Stimulated activated memory B cell treated with anti-CD40 and anti-IgM and Interleukin-4, amounts not matched to agents 10 μg/mL and 1 μg/mL and 100 μg/mL, for 72 hours (primary cell): ENCODE results near the gene IKBKE.

ENCODE experiments used
- ATAC-seq: fragments of 150-1000 bp; cut with Tn5 transposase; 2 replicates; pipeline ENCODE4 v1.10.0; 2021
- H3K27ac Mint-ChIP-seq: one replicate; pipeline ENCODE4 v1.8.0; 2022; ENCODE audit warnings: mild to moderate bottlenecking, mixed read lengths
- H3K27me3 Mint-ChIP-seq: one replicate; pipeline ENCODE4 v1.8.0; 2022; ENCODE audit warnings: mixed read lengths
- H3K36me3 Mint-ChIP-seq: one replicate; pipeline ENCODE4 v1.8.0; 2022; ENCODE audit warnings: mixed read lengths
- H3K4me1 Mint-ChIP-seq: one replicate; pipeline ENCODE4 v1.8.0; 2022; ENCODE audit warnings: mixed read lengths
- H3K4me3 Mint-ChIP-seq: one replicate; pipeline ENCODE4 v1.8.0; 2022; ENCODE audit warnings: mild to moderate bottlenecking, moderate library complexity, mixed read lengths
- H3K9me3 Mint-ChIP-seq: one replicate; pipeline ENCODE4 v1.8.0; 2022; ENCODE audit warnings: mixed read lengths

The IKBKE gene

DNA sequence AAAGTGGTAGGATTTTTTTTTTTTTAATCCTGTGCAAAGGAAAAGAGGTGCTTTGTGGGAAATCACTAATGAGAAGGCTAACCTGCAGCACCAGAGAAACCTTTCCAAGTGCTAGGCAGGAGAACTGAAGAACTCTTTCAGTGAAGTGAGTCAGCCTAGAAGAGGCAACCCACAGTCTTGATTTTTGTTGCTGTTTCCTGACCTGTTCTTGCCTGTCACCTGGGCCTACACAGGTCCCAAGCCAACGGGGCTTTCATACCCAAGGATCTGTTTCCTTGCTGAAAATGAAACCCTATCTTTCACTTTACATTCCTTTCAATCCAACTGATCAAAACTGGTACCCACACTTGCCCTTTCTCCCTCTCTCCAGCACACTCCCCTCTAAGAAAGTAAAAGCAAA, 7.1 kb upstream of the IKBKE start:
- H3K27ac Mint-ChIP-seq: peak overlapping the region; percentile 40
- no peaks in the 10 kb centered on the region for H3K27me3 Mint-ChIP-seq
- ATAC-seq: no peak

GRCh38 chr1:206463911-206464310, 6.4 kb upstream of the IKBKE start:
- ATAC-seq: no peak
- Mint-ChIP-seq H3K4me1 (peaks cover 41% of the 10 kb centered on the region), H3K27me3 (no peaks in the 10 kb centered on the region), H3K27ac (peak overlapping the region; percentile 40), H3K36me3 (peaks cover 12% of the 10 kb centered on the region), H3K9me3 (no peaks in the 10 kb centered on the region), H3K4me3 (no peak overlapping the region)

More for the DNA sequence above, 7.1 kb upstream of the IKBKE start:
- Mint-ChIP-seq H3K36me3 (peaks cover 12% of the 10 kb centered on the region), H3K4me3 (no peak overlapping the region), H3K9me3 (no peaks in the 10 kb centered on the region), H3K4me1 (peaks cover 33% of the 10 kb centered on the region)

DNA sequence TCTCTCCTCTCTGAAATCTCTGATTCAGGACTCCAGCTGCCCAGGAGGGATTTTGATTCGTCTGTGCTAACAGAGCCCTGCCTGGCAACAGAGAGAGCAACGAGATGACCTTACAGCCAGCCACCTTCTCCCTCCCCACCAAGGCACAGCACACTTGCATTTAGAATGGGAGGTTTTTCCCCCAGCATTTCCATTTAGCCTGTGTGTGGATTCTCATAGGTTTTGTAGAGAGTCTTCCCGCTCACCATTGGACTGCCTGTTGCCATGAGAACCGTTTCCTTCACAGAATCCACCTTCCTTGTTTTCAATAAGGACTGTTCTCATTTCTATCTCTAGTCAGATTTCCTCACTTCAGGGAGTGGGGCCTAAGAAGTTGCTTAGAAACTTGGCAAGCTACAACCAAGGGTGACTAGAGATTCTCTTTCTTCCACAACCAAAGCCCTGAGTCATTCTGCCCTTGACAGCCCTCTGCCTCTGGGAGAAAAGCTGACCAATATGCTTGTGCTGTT, 5.8 kb upstream of the IKBKE start:
- H3K4me1 Mint-ChIP-seq: peaks cover 47% of the 10 kb centered on the region
- ATAC-seq: no peak
- peak overlapping the region; percentile 93 for H3K27ac Mint-ChIP-seq
- H3K36me3 Mint-ChIP-seq: peaks cover 12% of the 10 kb centered on the region
- H3K9me3 Mint-ChIP-seq: no peaks in the 10 kb centered on the region
- no peaks in the 10 kb centered on the region for H3K27me3 Mint-ChIP-seq
- no peak overlapping the region for H3K4me3 Mint-ChIP-seq

DNA sequence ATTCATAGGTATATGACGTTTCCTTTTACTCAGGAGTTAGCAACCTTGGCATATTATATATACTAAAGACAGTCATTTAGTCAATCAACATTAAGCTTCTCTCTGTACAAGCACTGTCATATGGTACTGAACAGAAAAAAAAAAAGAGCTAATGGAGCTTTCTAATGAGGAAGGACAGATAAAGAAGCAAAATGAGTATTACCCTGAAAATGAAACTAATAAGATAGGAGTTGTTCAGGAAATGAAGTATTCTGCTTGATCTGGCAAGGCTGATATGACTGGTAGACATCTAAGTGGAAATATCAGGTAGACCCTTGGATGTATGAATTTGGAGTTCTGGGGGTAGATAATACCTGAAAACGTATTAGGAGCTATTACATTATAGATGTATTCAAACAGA, 4.3 kb upstream of the IKBKE start:
- ATAC-seq: peak; percentile 56
- peaks cover 56% of the 10 kb centered on the region for H3K4me1 Mint-ChIP-seq
- peak overlapping the region; percentile 76 for H3K4me3 Mint-ChIP-seq
- H3K27me3 Mint-ChIP-seq: no peaks in the 10 kb centered on the region
- peaks cover 11% of the 10 kb centered on the region for H3K36me3 Mint-ChIP-seq
- peak overlapping the region; percentile 93 for H3K27ac Mint-ChIP-seq
- H3K9me3 Mint-ChIP-seq: no peaks in the 10 kb centered on the region

DNA sequence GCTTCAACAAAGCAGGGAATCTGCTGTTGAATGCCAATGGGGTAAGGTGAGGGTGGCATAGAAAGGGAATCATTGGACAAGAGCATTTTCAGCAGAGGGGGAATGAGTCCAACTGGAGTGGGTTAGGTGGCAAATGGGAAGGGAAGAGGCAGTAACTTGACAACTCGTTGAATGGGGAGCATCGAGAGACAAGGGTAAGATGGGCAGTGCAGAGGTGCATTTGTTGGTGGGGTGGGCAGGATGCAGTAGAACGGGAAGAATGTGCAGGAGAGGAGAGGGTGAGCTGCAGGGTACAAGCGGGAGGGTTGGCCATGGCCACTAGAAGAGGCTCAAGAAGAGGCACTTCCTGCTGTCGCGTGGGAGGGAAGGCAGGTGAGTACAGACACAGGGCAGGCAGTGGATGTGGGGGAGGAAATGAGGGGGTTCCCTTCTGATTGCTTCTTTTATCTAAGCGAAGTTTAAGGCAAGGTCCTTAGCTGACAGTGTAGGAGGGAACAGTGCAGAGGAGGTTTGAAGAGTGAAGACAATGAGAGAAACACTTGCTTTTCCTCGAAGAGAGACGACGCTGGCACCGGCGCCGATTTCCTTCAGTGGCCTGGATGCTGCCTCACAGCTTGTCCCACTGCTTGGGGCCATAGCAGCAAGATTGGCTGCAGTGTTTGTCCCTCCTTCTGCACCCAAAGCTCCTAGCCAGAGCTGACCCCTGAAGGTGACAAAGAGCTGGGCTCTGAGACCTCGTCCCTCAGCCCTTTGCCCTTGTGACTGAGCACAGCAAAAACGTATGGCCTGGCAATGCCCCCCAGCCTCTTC, 3.2 kb upstream of the IKBKE start:
- Mint-ChIP-seq H3K4me3 (peak overlapping the region; percentile 10), H3K9me3 (no peaks in the 10 kb centered on the region), H3K27me3 (no peaks in the 10 kb centered on the region), H3K4me1 (peaks cover 59% of the 10 kb centered on the region), H3K27ac (peak overlapping the region; percentile 93), H3K36me3 (no peaks in the 10 kb centered on the region)
- ATAC-seq: no peak

DNA sequence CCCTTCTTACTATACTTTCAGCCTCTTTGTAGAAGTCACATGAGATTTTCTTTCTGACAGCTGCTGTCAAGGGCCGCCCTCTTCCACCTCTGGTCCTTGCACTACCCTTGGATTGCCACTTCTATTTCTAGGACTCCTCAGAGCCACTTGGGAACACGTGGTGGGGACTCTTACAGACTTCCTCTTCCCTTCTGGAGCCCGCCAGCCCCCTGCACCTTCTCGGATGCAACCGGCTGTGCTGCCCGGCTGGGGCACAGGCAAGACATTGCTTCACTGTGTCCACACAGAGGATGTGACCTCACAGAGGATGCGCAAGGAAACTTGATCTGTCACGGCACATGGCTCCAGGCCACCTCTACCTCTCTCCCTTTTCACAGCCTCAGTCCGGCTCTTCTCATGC, 2.4 kb upstream of the IKBKE start:
- H3K4me3 Mint-ChIP-seq: peak overlapping the region; percentile 32
- no peak for ATAC-seq

DNA sequence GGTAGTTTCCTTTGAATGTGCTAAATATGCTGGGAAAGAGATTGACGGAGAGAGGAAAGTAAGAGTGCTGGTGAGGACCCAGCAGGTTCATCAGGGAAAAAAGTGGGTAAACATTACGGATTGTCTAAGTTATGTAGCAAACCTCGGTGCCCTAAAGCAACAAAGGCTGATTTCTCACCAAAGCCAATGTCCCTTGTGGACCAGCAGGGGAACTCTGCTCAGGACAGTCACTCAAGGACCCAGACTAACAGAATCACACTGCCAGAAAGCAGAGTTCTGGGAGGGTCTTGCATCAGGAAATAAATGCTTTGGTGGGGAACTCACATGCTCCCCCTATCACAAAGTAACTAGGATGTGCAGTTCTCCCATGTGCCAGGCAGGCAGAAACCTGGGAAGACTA, 1.7 kb upstream of the IKBKE start:
- H3K27me3 Mint-ChIP-seq: no peaks in the 10 kb centered on the region
- peak overlapping the region; percentile 93 for H3K27ac Mint-ChIP-seq
- no peak overlapping the region for H3K4me3 Mint-ChIP-seq
- H3K9me3 Mint-ChIP-seq: no peaks in the 10 kb centered on the region
- H3K36me3 Mint-ChIP-seq: peaks cover 6% of the 10 kb centered on the region
- no peak for ATAC-seq
- peaks cover 73% of the 10 kb centered on the region for H3K4me1 Mint-ChIP-seq

More for the DNA sequence above, 2.4 kb upstream of the IKBKE start:
- H3K9me3 Mint-ChIP-seq: no peaks in the 10 kb centered on the region
- peaks cover 66% of the 10 kb centered on the region for H3K4me1 Mint-ChIP-seq
- no peaks in the 10 kb centered on the region for H3K27me3 Mint-ChIP-seq
- no peaks in the 10 kb centered on the region for H3K36me3 Mint-ChIP-seq
- peak overlapping the region; percentile 93 for H3K27ac Mint-ChIP-seq

GRCh38 chr1:206469411-206469932, 804 bp upstream of the IKBKE start:
- Mint-ChIP-seq H3K4me3 (peak overlapping the region; percentile 93), H3K27ac (peak overlapping the region; percentile 93), H3K9me3 (no peaks in the 10 kb centered on the region), H3K27me3 (no peaks in the 10 kb centered on the region), H3K36me3 (peaks cover 11% of the 10 kb centered on the region), H3K4me1 (peaks cover 78% of the 10 kb centered on the region)
- no peak for ATAC-seq

DNA sequence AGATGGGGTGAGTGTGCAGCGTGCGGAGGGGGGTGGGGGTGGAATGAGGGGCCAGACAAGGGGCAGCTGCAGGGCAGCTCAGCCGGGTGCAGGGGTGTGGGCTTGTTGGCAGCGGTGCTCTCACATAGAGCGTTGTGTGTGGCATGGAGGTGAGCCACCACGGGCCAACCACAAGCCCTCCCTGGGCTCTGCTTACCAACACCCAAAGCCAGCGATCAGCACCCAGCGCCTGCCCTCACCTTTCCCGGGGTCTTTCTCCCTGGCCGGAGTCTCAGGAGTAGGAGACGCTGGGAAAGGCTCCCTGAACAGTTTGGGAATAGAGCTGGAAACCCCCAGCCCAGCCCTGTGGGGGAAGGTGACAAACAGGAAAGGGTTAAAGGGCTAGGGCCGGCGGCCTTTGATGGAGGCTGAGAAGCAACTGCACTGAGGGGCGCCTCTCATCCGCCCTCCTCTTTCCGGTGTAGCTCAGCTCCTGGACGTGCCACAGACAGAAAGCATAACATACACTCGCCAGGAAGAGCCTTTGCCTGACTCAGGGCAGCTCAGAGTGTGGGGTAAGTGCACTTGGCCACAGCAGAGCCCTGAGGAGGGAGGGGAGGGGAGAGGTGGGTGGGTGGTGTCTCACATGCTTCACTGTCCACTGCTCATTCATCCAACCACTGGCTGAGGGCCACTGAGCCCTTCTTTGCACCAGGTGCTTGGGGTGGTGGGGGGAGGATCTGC, 577 bp downstream of the IKBKE start:
- Mint-ChIP-seq H3K36me3 (peaks cover 21% of the 10 kb centered on the region), H3K9me3 (no peaks in the 10 kb centered on the region), H3K4me3 (peak overlapping the region; percentile 93), H3K4me1 (peaks cover 77% of the 10 kb centered on the region), H3K27ac (peak overlapping the region; percentile 93), H3K27me3 (no peaks in the 10 kb centered on the region)
- peak; percentile 79 for ATAC-seq

- peak; percentile 66 for ATAC-seq
- Mint-ChIP-seq H3K9me3 (no peaks in the 10 kb centered on the region), H3K27ac (peak overlapping the region; percentile 93), H3K4me1 (peaks cover 72% of the 10 kb centered on the region), H3K4me3 (peak overlapping the region; percentile 93), H3K27me3 (no peaks in the 10 kb centered on the region), H3K36me3 (peaks cover 27% of the 10 kb centered on the region)
Observed at GRCh38 chr1:206471415-206471801, 1.1 kb downstream of the IKBKE start.

GRCh38 chr1:206472024-206472423, 1.7 kb downstream of the IKBKE start:
- Mint-ChIP-seq H3K27ac (peak overlapping the region; percentile 93), H3K27me3 (no peaks in the 10 kb centered on the region), H3K4me1 (peaks cover 66% of the 10 kb centered on the region), H3K9me3 (no peaks in the 10 kb centered on the region), H3K36me3 (peaks cover 32% of the 10 kb centered on the region), H3K4me3 (peak overlapping the region; percentile 93)
- no peak for ATAC-seq

DNA sequence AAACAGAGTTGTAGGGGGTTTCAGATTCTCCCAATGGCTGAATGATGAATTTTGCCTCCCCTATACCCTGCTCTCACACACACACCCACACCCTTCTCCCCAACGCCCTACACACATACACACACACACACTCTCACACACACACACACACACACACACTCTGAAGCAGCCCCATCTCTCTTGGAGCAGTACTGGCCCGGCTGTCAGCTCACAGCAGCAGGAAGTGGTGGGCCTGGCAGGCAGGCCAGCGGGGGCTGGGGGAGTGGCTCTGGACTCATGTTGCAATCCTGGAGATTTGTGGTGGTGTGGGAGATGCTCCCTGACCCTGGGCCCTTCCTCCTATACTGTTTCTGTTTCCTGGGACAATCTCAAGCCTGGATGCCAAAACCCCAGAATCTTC, 2.2 kb downstream of the IKBKE start:
- no peaks in the 10 kb centered on the region for H3K9me3 Mint-ChIP-seq
- H3K27me3 Mint-ChIP-seq: no peaks in the 10 kb centered on the region
- peak overlapping the region; percentile 93 for H3K4me3 Mint-ChIP-seq
- peaks cover 36% of the 10 kb centered on the region for H3K36me3 Mint-ChIP-seq
- H3K4me1 Mint-ChIP-seq: peaks cover 61% of the 10 kb centered on the region
- no peak for ATAC-seq
- H3K27ac Mint-ChIP-seq: peak overlapping the region; percentile 93

- Mint-ChIP-seq H3K36me3 (peaks cover 39% of the 10 kb centered on the region), H3K9me3 (no peaks in the 10 kb centered on the region), H3K4me1 (peaks cover 57% of the 10 kb centered on the region), H3K27ac (peak overlapping the region; percentile 93), H3K4me3 (peak overlapping the region; percentile 93), H3K27me3 (no peaks in the 10 kb centered on the region)
- ATAC-seq: no peak
Observed at GRCh38 chr1:206472886-206473285, 2.6 kb downstream of the IKBKE start.

- H3K4me1 Mint-ChIP-seq: peaks cover 50% of the 10 kb centered on the region
- H3K27me3 Mint-ChIP-seq: no peaks in the 10 kb centered on the region
- H3K36me3 Mint-ChIP-seq: peaks cover 63% of the 10 kb centered on the region
- ATAC-seq: no peak
- no peak overlapping the region for H3K4me3 Mint-ChIP-seq
- H3K27ac Mint-ChIP-seq: no peak overlapping the region
- no peaks in the 10 kb centered on the region for H3K9me3 Mint-ChIP-seq
Observed at GRCh38 chr1:206476058-206476457, 5.8 kb downstream of the IKBKE start.

GRCh38 chr1:206476591-206476990, 6.3 kb downstream of the IKBKE start:
- H3K36me3 Mint-ChIP-seq: peaks cover 68% of the 10 kb centered on the region
- no peak overlapping the region for H3K27ac Mint-ChIP-seq
- H3K27me3 Mint-ChIP-seq: no peaks in the 10 kb centered on the region
- H3K4me1 Mint-ChIP-seq: peaks cover 50% of the 10 kb centered on the region
- ATAC-seq: no peak
- no peaks in the 10 kb centered on the region for H3K9me3 Mint-ChIP-seq
- H3K4me3 Mint-ChIP-seq: no peak overlapping the region
